GM11168 (cell line): ENCODE measurements around the gene TMEM115.

Experiments
- in situ Hi-C: fragments of 300-500 bp; cut with MboI; formaldehyde crosslinking; loops from one replicate; pipeline ENCODE4 v1.12.0; 2022; ENCODE audit warnings: low sequenced_read_pairs; ENCODE audit not compliant: unreplicated experiment

Gene TMEM115

DNA sequence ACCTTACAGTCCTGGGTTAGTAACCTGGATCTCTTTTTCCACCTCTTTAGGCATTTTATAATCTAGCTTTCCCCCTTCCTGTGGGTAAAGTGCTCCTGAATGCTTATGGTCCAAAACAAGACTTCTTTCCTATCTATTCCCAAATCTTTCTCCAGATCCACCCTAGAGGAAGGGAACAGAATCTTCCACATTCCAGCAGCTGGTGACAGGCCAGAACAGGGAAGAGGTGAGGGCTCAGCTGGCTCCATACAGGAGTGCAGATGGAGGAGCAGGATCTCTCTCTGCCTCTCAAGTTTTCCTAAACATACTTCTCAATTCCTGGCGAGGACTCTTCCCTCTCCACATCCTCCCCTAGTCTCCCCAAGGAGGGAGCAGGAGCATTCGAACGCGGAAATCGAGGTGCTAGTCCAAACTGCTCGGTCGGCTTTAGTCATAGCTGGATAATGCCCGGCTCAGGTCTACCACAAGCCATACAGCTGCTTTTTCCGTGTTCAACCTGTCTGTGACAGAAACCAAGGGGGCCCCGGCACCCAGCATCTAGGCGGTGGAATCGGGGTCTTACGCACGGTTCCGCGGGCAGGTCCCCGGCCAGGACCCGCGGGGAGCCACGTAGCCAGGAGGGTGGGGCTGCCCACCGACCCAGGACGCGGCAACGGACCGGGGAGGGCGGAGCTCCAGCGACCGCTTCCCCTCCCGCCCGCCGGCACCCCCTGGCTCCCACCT, 22.7 kb downstream of the TMEM115 start:
- in situ Hi-C loops: no loop called here

DNA sequence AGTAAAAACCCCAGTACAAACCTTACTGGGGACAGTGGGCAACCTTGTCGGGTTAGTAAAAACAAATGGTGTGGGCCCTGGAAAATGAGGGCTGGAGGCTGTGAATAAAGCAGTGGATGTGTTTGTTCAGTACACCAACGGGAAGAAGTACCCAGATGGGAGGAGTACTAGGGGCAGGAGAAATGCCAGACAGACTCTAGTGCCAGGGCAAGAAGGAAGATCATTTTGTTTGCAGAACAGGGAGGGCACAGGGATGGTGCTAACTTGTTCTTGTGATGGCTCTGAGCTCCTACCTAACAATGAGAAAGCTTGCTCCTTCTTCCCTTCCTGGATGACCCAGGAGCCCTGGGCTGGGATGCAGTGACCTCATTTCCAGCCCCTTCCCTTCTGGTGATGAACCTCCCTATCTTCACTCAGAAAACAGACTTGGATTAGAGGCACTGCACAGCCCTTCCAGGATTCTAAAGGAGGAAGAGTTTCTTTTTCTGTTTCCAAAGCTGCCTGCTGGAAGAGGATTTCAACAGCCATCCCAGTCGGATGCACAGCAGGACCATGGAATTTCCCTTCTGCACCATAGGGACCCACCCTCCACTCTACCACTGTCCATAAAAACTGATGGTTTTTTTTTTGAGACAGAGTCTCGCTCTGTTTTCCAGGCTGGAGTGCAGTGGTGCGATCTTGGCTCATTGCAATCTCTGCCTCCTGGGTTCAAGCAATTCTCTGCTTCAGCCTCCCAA, 24.8 kb downstream of the TMEM115 start:
- in situ Hi-C loops: no loop called here

GRCh38 chr3:50333744-50334328, 25.5 kb downstream of the TMEM115 start:
- in situ Hi-C loops: no loop called here

- in situ Hi-C loops: no loop called here
These were observed 27.9 kb downstream of the TMEM115 start for GRCh38 chr3:50331364-50331907.

DNA sequence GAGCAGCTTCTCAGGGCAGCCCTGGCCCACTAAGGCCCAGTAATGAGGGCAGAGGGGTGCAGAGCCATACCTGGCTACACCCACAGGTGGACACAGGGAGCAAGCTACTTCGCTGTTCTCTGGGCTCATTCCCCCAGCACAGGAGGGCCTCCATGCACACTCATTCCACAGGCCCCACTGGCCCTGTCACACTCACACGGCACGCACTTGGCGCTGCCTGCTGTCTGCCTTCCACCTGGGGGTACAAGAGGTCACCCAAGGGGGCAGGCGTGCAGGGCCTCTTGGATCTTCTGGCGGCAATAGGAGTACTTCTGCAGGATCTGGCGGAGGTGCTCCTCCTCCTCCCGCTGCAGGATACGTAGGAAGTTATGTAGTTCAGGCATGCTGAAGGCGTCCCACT, 29.0 kb downstream of the TMEM115 start:
- in situ Hi-C loops: no loop called here

DNA sequence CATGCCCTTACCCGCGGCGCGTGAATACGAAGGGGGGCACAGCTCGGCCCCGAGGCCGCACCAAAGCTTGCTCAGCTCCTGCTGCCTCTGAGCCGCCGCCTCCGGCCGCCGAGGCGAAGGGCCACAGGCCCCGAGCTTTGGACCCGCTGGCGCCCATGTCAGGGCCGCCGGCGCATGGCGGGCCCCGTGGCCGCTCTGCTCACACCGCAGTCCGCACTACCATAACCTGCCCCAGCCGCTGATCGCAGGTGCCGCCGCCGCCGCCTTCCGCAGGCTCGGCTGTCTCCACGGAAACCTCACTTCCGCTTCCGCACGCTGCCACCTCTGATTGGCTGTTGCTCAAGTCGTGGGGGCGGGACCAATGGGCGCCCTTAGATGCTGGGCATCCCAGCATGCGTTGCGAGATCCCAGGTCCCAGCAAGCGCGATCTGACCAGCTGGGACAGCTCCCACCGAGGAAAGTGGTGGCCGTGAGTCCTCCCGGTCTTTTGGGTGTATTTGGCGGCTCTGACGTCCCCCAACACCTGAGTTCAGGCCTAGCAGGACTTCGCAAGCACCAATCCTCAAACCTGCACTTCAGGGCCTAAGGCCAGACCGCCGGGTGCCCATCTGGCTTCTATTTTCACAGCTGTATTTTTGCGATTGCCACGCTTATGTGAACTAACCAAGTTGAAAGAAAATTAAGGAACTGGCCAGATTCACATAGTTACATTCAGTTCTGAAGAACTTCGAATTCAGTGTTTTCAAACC, 31.2 kb downstream of the TMEM115 start, which contains the start of gene TUSC2:
TUSC2 (minus strand) TSS at position 281 of the 749 bp plus-strand sequence; CDS start at position 157, 124 bp downstream.
- in situ Hi-C loops: no loop called here

- in situ Hi-C loops: no loop called here
These were observed 32.2 kb downstream of the TMEM115 start for GRCh38 chr3:50327129-50327528.

DNA sequence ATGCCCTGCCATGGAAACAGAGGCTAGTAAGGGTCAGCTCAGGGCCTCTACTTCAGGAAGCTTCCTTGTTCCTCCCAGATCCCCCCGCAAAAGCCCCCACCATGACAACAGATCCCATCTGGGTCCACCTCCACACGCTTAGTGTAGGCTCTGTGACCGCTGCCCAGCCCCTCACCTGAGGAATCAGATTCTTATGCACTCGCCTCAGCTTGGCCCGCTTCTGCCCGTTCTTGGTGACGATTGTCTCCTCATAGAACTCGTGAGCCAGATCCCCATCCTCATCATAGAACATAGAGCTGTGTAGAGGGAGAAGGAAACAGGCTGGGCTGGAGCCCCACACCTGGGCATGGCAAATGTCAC, 33.2 kb downstream of the TMEM115 start:
- in situ Hi-C loops: no loop called here

DNA sequence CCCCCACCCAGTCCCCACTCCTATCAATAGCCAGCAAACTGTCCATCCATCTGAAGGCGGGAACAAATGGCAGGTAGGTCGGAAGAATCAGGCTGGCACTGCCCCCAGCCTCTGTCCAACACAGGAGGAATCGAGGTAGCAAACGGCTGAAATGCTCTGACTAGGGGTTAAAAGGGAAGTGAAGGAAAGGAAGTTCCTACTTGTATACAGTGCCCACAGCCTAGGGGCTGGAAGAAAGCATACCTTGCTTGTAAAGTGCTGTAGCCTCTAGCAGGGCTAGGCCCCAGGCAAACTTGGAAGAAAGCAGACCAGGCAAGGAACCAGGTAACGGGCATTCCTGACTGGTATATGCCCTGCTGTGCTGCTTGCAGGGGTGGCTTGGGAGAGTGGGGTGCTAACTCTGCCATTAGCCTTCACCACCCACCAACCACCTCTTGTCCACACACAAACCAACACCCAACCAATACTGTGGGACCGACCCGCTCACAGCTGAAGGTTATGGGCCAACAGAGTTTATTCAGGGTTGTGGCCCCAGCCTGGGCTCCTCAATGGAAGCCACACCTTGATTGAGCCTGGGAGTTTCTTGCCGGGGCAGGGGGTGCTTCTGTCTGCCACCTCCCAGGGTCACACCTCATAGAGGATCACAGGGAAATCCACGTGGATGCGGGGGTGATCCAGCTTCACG, 33.7 kb downstream of the TMEM115 start:
- in situ Hi-C loops: no loop called here

GRCh38 chr3:50325113-50325480, 34.2 kb downstream of the TMEM115 start:
- in situ Hi-C loops: no loop called here

DNA sequence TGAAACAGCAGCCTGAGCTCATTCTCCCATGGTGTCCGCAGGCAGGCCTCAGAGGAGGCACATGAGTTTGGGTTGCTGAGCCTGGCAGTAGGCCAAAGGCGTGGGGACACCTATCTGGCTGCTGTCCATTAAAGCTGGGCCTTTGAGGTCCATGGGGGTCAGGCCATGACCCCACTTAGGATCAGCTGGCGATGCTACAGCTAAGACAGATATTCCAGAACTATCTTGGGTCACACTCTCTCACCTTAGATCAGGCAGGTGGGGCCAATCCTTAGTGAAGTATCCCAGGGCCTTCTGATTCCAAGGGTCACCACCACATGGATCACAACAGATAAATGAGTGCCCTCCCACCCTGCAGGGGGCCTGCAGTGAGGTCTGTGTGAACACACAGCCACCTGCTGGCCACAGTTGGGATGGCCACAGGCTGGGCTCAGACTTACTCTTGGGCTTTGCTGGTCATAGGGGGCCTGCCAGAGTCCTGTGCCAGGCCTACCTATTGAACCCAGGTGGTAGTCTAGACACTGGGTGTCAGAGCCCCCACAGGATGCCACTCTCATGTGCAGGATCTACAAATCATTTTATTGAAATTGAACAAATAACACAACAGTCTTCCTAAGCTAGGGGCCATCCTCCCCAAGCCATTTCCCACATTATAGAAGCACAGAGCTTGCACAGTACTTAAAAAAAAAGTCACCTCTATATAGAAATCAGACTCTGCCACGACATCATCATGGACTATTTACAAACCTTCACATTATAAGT, 34.8 kb downstream of the TMEM115 start:
- in situ Hi-C loops: no loop called here

DNA sequence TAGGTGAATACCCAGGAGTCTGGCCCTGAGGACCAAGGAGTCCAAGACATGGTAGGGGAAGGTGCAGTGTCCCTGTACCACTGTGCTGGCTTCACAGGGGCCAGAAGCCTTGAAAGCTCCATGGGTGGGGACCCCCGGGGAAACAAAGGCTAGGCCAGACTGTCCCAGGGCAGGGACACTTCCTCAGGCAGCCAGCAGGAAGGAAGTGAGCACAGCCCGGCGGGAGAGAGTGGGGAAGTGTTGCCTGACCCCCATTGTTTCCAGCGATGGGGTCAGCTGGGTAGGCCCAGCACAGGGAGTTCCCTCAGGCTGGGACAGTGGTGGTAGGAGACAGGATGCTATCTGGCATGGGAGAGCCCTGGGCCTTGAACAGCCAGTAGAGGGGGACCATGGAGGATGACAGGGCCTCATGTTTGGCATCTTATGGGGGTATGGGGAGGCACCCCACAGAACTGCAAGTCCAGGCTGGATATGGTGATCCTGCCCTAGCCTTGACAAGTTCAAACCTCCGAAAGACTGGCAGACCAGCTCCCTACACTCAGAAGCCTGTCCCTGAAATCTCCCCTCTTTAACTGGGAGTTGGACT, 35.6 kb downstream of the TMEM115 start:
- in situ Hi-C loops: no loop called here

DNA sequence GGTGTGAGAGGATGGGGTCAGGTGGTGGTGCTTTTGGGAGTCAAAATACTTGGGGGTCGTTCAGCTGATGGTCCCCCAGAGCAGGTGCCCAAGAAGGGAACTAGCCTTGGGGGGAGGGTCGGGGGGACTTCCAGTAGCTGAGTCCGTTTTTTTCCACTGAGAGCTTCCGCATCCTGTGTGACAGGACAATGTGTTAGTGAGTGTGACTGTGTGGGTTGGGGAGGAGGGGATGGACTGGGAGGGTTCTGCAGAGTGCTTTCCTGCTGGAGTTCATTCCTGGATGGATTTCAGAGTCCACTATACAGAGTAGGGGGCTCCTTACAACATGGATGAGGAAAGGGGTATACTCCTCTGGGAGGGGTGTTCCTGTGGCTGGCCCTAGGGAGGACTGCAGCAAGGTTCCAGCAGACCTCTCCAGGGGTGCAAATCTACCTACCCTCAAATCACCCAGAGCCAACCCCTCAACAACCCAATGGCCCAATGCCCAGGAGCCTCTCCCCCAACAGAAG, 36.2 kb downstream of the TMEM115 start:
- in situ Hi-C loops: no loop called here

- in situ Hi-C loops: no loop called here
These were observed 36.8 kb downstream of the TMEM115 start, which contains the start of gene HYAL2 for GRCh38 chr3:50322386-50323091. HYAL2 (minus strand) TSS chr3:50322745; CDS start chr3:50320489, 2,256 bp downstream.

DNA sequence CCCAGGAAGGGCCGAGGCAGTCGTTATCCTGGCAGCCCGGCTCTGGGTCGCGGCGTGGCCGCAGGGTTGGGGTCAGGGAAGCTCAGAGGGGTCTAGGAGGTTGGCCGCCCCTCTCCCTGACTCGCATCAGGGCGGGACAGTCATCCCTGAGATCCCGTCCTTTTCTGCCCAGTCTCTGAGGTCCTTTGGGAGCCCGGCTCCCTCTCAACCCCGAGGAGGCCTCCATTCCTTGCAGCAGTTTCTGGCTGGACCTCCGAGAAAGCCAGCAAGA, 37.3 kb downstream of the TMEM115 start:
- in situ Hi-C loops: no loop called here

GRCh38 chr3:50321336-50322114, 37.8 kb downstream of the TMEM115 start:
- in situ Hi-C loops: no loop called here

DNA sequence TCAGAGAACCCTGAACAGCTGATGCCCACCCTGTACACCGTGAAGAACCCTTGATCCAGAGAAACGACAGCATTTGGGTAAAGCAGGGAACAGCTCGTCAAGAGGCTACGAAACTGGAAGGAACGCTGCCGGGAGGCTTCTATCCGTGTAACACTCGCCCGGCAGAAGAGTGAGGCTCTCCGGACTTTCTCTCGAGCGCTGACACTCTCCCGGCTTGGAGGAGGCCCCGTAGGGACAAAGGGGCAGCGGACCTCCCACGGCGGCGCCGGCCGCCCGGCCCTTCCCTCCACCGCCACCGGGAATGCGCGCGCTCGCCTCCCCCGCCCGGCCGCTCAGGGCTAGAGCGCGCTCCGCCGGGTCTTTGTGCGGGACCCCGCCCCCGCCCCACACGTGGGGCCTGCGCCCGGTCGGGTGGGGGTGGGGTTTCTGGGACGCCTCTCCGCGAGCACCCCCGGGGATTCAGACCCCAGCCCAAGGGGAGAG, 38.4 kb downstream of the TMEM115 start:
- in situ Hi-C loops: no loop called here
